H1 (cell line): Measurements from ENCODE around the gene KATNAL1. TPM values are rescaled to one million over a fixed set of nuclear protein-coding genes. Genes with fewer than 3 reads are reported as not detected.

Source experiments
- CTCF ChIA-PET: fragments of 300-600 bp; sonication (Branson Sonifier 250); formaldehyde crosslinking; loops from one replicate; lab custom pipeline; 2021; ENCODE audit not compliant: partially characterized antibody; lab: Charles Lee
- POLR2A ChIA-PET: fragments of 300-600 bp; sonication (Branson Sonifier 250); formaldehyde crosslinking; loops from one replicate; lab custom pipeline; 2021; ENCODE audit warnings: inconsistent platforms; ENCODE audit not compliant: partially characterized antibody; lab: Charles Lee
- DNase-seq, 2 experiments: peaks; one replicate each; pipeline versions ENCODE4 v3.0.0 to v3.0.0-alpha.2; 2010 to 2022; ENCODE audit warnings: low spot score in 2 of 2, low read depth in 1 of 2, mixed read lengths in 1 of 2
- FAIRE-seq: peaks from 2 replicates; lab custom pipeline; 2011; peaks lifted over from hg19 to GRCh38; lab: Jason Lieb, UNC
- H2AFZ ChIP-seq: 2 replicates; pipeline ENCODE4 v1.8.1; 2012; ENCODE audit warnings: low read length, inconsistent platforms
- H2AK5ac ChIP-seq: 2 replicates; pipeline ENCODE4 v1.6.1; 2013; ENCODE audit warnings: low read depth, low read length
- H2BK120ac ChIP-seq: replicated peaks from 2 replicates; pipeline ENCODE3; 2013; ENCODE audit warnings: low read depth, low read length, inconsistent platforms
- H2BK12ac ChIP-seq: 2 replicates; pipeline ENCODE4 v1.6.1; 2013; ENCODE audit warnings: low read depth, low read length
- H2BK15ac ChIP-seq: 2 replicates; pipeline ENCODE4 v1.6.1; 2013; ENCODE audit warnings: low read length
- H2BK20ac ChIP-seq: 2 replicates; pipeline ENCODE4 v1.6.1; 2013; ENCODE audit warnings: low read length
- H2BK5ac ChIP-seq: 2 replicates; pipeline ENCODE4 v1.6.1; 2013; ENCODE audit warnings: low read depth, low read length
- H3K14ac ChIP-seq: 2 replicates; pipeline ENCODE4 v1.6.1; 2013; ENCODE audit warnings: inconsistent platforms; ENCODE audit not compliant: insufficient read length
- H3K18ac ChIP-seq: 2 replicates; pipeline ENCODE4 v1.6.1; 2013; ENCODE audit warnings: low read length; ENCODE audit errors: extremely low read depth
- H3K23ac ChIP-seq: 2 replicates; pipeline ENCODE4 v1.6.1; 2013; ENCODE audit warnings: inconsistent platforms; ENCODE audit not compliant: insufficient read length
- H3K23me2 ChIP-seq: 2 replicates; pipeline ENCODE4 v1.6.1; 2013; ENCODE audit warnings: low read depth, low read length
- H3K27ac ChIP-seq: 2 replicates; pipeline ENCODE4 v1.6.1; 2011; ENCODE audit warnings: low read depth, low read length, inconsistent platforms
- H3K27me3 ChIP-seq, 4 experiments: replicated peaks in 1 of 4; 1 replicate in 1 of 4; 2 replicates in 3 of 4; pipeline versions ENCODE4 v1.6.1 to v1.8.1; 2011 to 2013; ENCODE audit warnings: low read length in 3 of 4, mild to moderate bottlenecking in 3 of 4, inconsistent platforms in 2 of 4, mixed read lengths in 2 of 4, moderate library complexity in 1 of 4; ENCODE audit not compliant: control insufficient read depth in 3 of 4, insufficient read depth in 3 of 4; ENCODE audit errors: extremely low read depth in 1 of 4
- H3K36me3 ChIP-seq, 4 experiments: 2 replicates each; pipeline versions ENCODE4 v1.6.1 to v1.8.1; 2011 to 2013; ENCODE audit warnings: mild to moderate bottlenecking in 4 of 4, low read length in 3 of 4, moderate library complexity in 2 of 4, control low read depth in 1 of 4, inconsistent platforms in 1 of 4; ENCODE audit not compliant: insufficient read depth in 4 of 4, control insufficient read depth in 2 of 4
- H3K4ac ChIP-seq: replicated peaks from 2 replicates; pipeline ENCODE3; 2013; ENCODE audit warnings: low read length, low read depth, mixed read lengths, inconsistent platforms; ENCODE audit not compliant: insufficient read length
- H3K4me1 ChIP-seq, 4 experiments: replicated peaks in 1 of 4; 1 replicate in 1 of 4; 2 replicates in 3 of 4; pipeline versions ENCODE4 v1.6.1 to v1.8.1; 2011 to 2013; ENCODE audit warnings: low read length in 3 of 4, inconsistent platforms in 2 of 4, mixed read lengths in 1 of 4; ENCODE audit not compliant: insufficient read depth in 4 of 4, control insufficient read depth in 3 of 4
- H3K4me2 ChIP-seq, 2 experiments: 2 replicates each; pipeline versions ENCODE4 v1.6.1 to v1.8.1; 2011 to 2013; ENCODE audit warnings: low read depth in 2 of 2, low read length in 2 of 2, control low read depth in 1 of 2, inconsistent platforms in 1 of 2, mild to moderate bottlenecking in 1 of 2; ENCODE audit not compliant: insufficient read depth in 1 of 2
- H3K4me3 ChIP-seq, 4 experiments: fragments of 200-600, 300-600 bp in 1 of 4; sonication (generic), shearing (Covaris generic), sonication (Bioruptor Twin) in 1 of 4; 2 replicates each; pipeline versions ENCODE4 v1.5.1 to v1.8.1; 2011 to 2016; ENCODE audit warnings: low read length in 4 of 4, low read depth in 3 of 4, control low read depth in 2 of 4, inconsistent platforms in 2 of 4, mild to moderate bottlenecking in 2 of 4, mixed read lengths in 1 of 4, moderate library complexity in 1 of 4; ENCODE audit not compliant: insufficient read depth in 2 of 4; ENCODE audit errors: extremely low read depth in 1 of 4
- H3K56ac ChIP-seq: replicated peaks from 2 replicates; pipeline ENCODE3; 2013; ENCODE audit warnings: low read depth, mild to moderate bottlenecking, mixed read lengths, low read length, inconsistent platforms; ENCODE audit not compliant: insufficient read length
- H3K79me1 ChIP-seq: 2 replicates; pipeline ENCODE4 v1.6.1; 2013; ENCODE audit warnings: low read depth, low read length, control low read depth
- H3K79me2 ChIP-seq, 2 experiments: 2 replicates each; pipeline versions ENCODE4 v1.6.1 to v1.8.1; 2012 to 2013; ENCODE audit warnings: low read length in 2 of 2, mild to moderate bottlenecking in 2 of 2, inconsistent platforms in 1 of 2; ENCODE audit not compliant: insufficient read depth in 2 of 2, control insufficient read depth in 1 of 2
- H3K9ac ChIP-seq, 4 experiments: replicated peaks in 1 of 4; 1 replicate in 1 of 4; 2 replicates in 3 of 4; pipeline versions ENCODE4 v1.6.1 to v1.8.1; 2011 to 2013; ENCODE audit warnings: low read depth in 3 of 4, low read length in 3 of 4, control low read depth in 2 of 4, mild to moderate bottlenecking in 2 of 4, moderate library complexity in 2 of 4, inconsistent platforms in 1 of 4; ENCODE audit errors: extremely low read depth in 1 of 4
- H3K9me3 ChIP-seq, 2 experiments: 2 replicates each; pipeline versions ENCODE4 v1.6.1 to v1.8.1; 2012 to 2013; ENCODE audit warnings: mild to moderate bottlenecking in 2 of 2, moderate library complexity in 2 of 2, control low read depth in 1 of 2, inconsistent platforms in 1 of 2, low read depth in 1 of 2, low read length in 1 of 2, mixed read lengths in 1 of 2; ENCODE audit not compliant: insufficient read depth in 2 of 2
- H4K20me1 ChIP-seq, 2 experiments: replicated peaks in 1 of 2; 2 replicates each; pipeline versions ENCODE3 to v1.8.1; 2011 to 2013; ENCODE audit warnings: inconsistent platforms in 2 of 2, low read length in 2 of 2, mild to moderate bottlenecking in 1 of 2; ENCODE audit not compliant: insufficient read depth in 2 of 2, control insufficient read depth in 1 of 2
- H4K5ac ChIP-seq: 2 replicates; pipeline ENCODE4 v1.6.1; 2013; ENCODE audit warnings: low read length, low read depth, mixed read lengths, inconsistent platforms; ENCODE audit not compliant: insufficient read length
- H4K8ac ChIP-seq: 2 replicates; pipeline ENCODE4 v1.8.0; 2013; ENCODE audit warnings: mild to moderate bottlenecking, moderate library complexity, low read length, inconsistent platforms; ENCODE audit not compliant: insufficient read depth; ENCODE audit errors: extremely low read depth
- H4K91ac ChIP-seq: replicated peaks from 2 replicates; pipeline ENCODE3; 2013; ENCODE audit warnings: low read length, mixed read lengths, inconsistent platforms; ENCODE audit not compliant: insufficient read length
- EZH2 ChIP-seq: fragments of 200-600 bp; sonication (generic); IDR thresholded peaks from 2 replicates; pipeline ENCODE4 v1.7.1; 2012; ENCODE audit warnings: low read depth, mild to moderate bottlenecking, moderate library complexity, low read length, inconsistent platforms; ENCODE audit not compliant: severe bottlenecking
- JUND ChIP-seq: IDR thresholded peaks from 2 replicates; pipeline ENCODE4 v1.6.1; 2011; ENCODE audit warnings: mild to moderate bottlenecking, improper control_type of control experiment, low read length
- KDM5A ChIP-seq: fragments of 200-600 bp; IDR thresholded peaks from 2 replicates; pipeline ENCODE4 v1.7.1; 2012; ENCODE audit warnings: mild to moderate bottlenecking, low read length, inconsistent platforms, mixed read lengths
- RAD21 ChIP-seq, 2 experiments: IDR thresholded peaks in 1 of 2; conservative IDR thresholded peaks in 1 of 2; 2 replicates each; pipeline ENCODE4 v1.6.1; 2011; ENCODE audit warnings: low read depth in 2 of 2, low read length in 2 of 2, improper control_type of control experiment in 1 of 2, inconsistent platforms in 1 of 2, mild to moderate bottlenecking in 1 of 2, moderate library complexity in 1 of 2
- SAP30 ChIP-seq: fragments of 300-600 bp; sonication (generic); IDR thresholded peaks from 2 replicates; pipeline ENCODE4 v1.7.1; 2012; ENCODE audit warnings: low read length, moderate library complexity, mild to moderate bottlenecking, inconsistent platforms; ENCODE audit not compliant: insufficient read depth, insufficient replicate concordance
- WGBS, 2 experiments: shearing (Covaris generic) in 1 of 2; methylation state at CpG; one replicate each; pipeline versions ENCODE4 v1.1.6 to v1.1.7; 2013 to 2015; ENCODE audit warnings: low lambda C conversion rate in 2 of 2, mixed read lengths in 2 of 2, inconsistent platforms in 1 of 2, low coverage in 1 of 2, missing lambda C conversion rate in 1 of 2; ENCODE audit not compliant: insufficient replicate concordance in 2 of 2, insufficient coverage in 1 of 2, insufficient read length in 1 of 2; ENCODE audit errors: extremely low coverage in 1 of 2, missing lambda C conversion rate in 1 of 2; 5-methylcytosine and 5-hydroxymethylcytosine counted together
- polyA plus RNA-seq, 7 experiments: library from polyadenylated mRNA; depleted of rRNA in 3 of 7; stranded (reverse) in 5 of 7; unstranded in 2 of 7; fragments of >200 nt in 5 of 7; fragments of 200-250 nt in 2 of 7; gene quantifications; 1 replicate in 5 of 7; 2 replicates in 1 of 7; 4 replicates in 1 of 7; pipeline versions ENCODE4 v1.2.1 to v1.2.3, GENCODE V29; 2011 to 2013; ENCODE audit warnings: missing spikeins in 2 of 7, mixed read lengths in 2 of 7
- total RNA-seq: library from RNA; stranded (reverse); fragmentation: NEBNext Ultra II Directional; extraction: Animal tissue kit (Norgen Biotek cat#: 25700); gene quantifications from 2 replicates; pipeline ENCODE4 v1.2.1, GENCODE V29; 2021
- TF ChIP-seq, protein P1 (sequence below): IDR thresholded peaks from 2 replicates; pipeline ENCODE4 v1.6.1; 2012; ENCODE audit warnings: inconsistent platforms

The KATNAL1 gene
- total and polyA plus RNA-seq, 2 of the 8 experiments (the other 6 are each of a cell fraction or from before 2014, with no cell fraction given) = 4.0 to 13.2 TPM

- Histone ChIP-seq H3K23me2 (no peaks in the 10 kb centered on the region; the same call in 1 of the 2 replicates), H3K4me2 (no peak overlapping the region), H3K27me3 (no peaks in the 10 kb centered on the region), H2AFZ (no peak overlapping the region), H4K8ac (no peak overlapping the region), H2BK5ac (no peak overlapping the region), H2AK5ac (no peak overlapping the region), H3K56ac (no peak overlapping the region), H3K79me2 (no peaks in the 10 kb centered on the region), H3K18ac (no peak overlapping the region), H4K20me1 (no peaks in the 10 kb centered on the region), H3K4me3 (no peak overlapping the region), H3K4me1 (peaks cover 0 to 5% (median 0%) of the 10 kb centered on the region in 4 experiments; a peak in 1 of 7 replicates), H3K36me3 (no peaks in the 10 kb centered on the region), H2BK15ac (no peak overlapping the region), H3K14ac (no peak overlapping the region), H4K5ac (no peak overlapping the region), H2BK12ac (no peak overlapping the region), H4K91ac (no peak overlapping the region), H3K23ac (no peak overlapping the region), H2BK20ac (no peak overlapping the region), H3K79me1 (no peaks in the 10 kb centered on the region), H3K27ac (no peak overlapping the region), H2BK120ac (no peak overlapping the region), H3K4ac (no peak overlapping the region), H3K9ac (no peak overlapping the region), H3K9me3 (no peaks in the 10 kb centered on the region)
- WGBS, 2 experiments = 90% methylated on average over 8 of the region's 8 CpGs; no CpG with 5 or more reads in 1 of the 2 experiments
- POLR2A ChIA-PET = no interaction called here
- TF ChIP-seq SAP30 (no peak), KDM5A (no peak), JUND (no peak), RAD21 (IDR thresholded peaks at IDR 0.05 in 1 of 2, conservative IDR thresholded peaks at IDR 0.05 in 1 of 2; ENCODE audit: low read depth in 2 of 2, low read length in 2 of 2) (peak in 1 of 2 experiments; percentile 41; a peak in 2 of 4 replicates), EZH2 (no peak)
- TF ChIP-seq, protein P1, sequence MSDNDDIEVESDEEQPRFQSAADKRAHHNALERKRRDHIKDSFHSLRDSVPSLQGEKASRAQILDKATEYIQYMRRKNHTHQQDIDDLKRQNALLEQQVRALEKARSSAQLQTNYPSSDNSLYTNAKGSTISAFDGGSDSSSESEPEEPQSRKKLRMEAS = no peak
- FAIRE-seq = no peak
- DNase-seq = no peak
- CTCF ChIA-PET = interaction anchor here (0.8 to 2.1 kb wide), 9 partner anchors 9 to 90 kb away, joined by 3 to 7 read pairs (median 3); no protein-coding TSS in a partner anchor
These were observed 148.4 kb downstream of the KATNAL1 start for GRCh38 chr13:30158774-30159445.
